A673 (cell line): ENCODE results near the gene SARS1. TPM values are rescaled to one million over a fixed set of nuclear protein-coding genes. Genes with fewer than 3 reads are reported as not detected.

Experiments
- BruUV-seq: library from RNA; stranded (reverse); fragments of 400-500 nt; replicated peaks from 2 replicates; lab custom pipeline; 2021; lab: Mats Ljungman, UMichigan
- CTCF ChIA-PET: fragments of 300-600 bp; sonication (Branson Sonifier 250); formaldehyde crosslinking; loops from one replicate; lab custom pipeline; 2022; ENCODE audit warnings: antibody characterized with exemption; lab: Charles Lee
- POLR2A ChIA-PET: fragments of 300-600 bp; sonication (Branson Sonifier 250); formaldehyde crosslinking; loops from one replicate; lab custom pipeline; 2022; ENCODE audit warnings: antibody characterized with exemption; ENCODE audit not compliant: low non-redundant PET; lab: Charles Lee
- DNase-seq: peaks from one replicate; pipeline ENCODE4 v3.0.0-alpha.2; 2015; ENCODE audit warnings: low spot score
- H3K27ac ChIP-seq: fragments of 200-600 bp; sonication (generic); 2 replicates; pipeline ENCODE4 v1.5.1; 2016; ENCODE audit warnings: mixed run types, low read depth, mild to moderate bottlenecking, mixed read lengths, antibody characterized with exemption, low read length; ENCODE audit not compliant: poor library complexity, severe bottlenecking
- H3K27me3 ChIP-seq: fragments of 200-600 bp; sonication (generic); replicated peaks from 2 replicates; pipeline ENCODE4 v1.6.1; 2017; ENCODE audit warnings: mixed run types, low read depth, mild to moderate bottlenecking, mixed read lengths, antibody characterized with exemption, low read length; ENCODE audit not compliant: insufficient read depth, poor library complexity
- H3K36me3 ChIP-seq: fragments of 200-600 bp; sonication (generic); 2 replicates; pipeline ENCODE4 v1.6.1; 2016; ENCODE audit warnings: mixed run types, mild to moderate bottlenecking, mixed read lengths, antibody characterized with exemption, low read length; ENCODE audit not compliant: insufficient read depth, poor library complexity, severe bottlenecking
- H3K4me1 ChIP-seq: fragments of 200-600 bp; sonication (generic); 2 replicates; pipeline ENCODE4 v1.6.1; 2017; ENCODE audit warnings: mixed run types, mild to moderate bottlenecking, mixed read lengths, antibody characterized with exemption, low read length; ENCODE audit not compliant: insufficient read depth, poor library complexity, severe bottlenecking
- H3K4me3 ChIP-seq: fragments of 200-600 bp; sonication (generic); 2 replicates; pipeline ENCODE4 v1.5.1; 2016; ENCODE audit warnings: low read depth, mixed run types, mild to moderate bottlenecking, mixed read lengths, low read length; ENCODE audit not compliant: poor library complexity, severe bottlenecking
- H3K9me3 ChIP-seq: fragments of 200-600 bp; sonication (generic); 2 replicates; pipeline ENCODE4 v1.6.1; 2016; ENCODE audit warnings: mixed run types, low read depth, mild to moderate bottlenecking, mixed read lengths, antibody characterized with exemption, low read length; ENCODE audit not compliant: poor library complexity, severe bottlenecking
- CTCF ChIP-seq: fragments of 300-800, 200-600 bp; sonication (generic); conservative IDR thresholded peaks from 2 replicates; pipeline ENCODE4 v1.5.1; 2017; ENCODE audit warnings: low read depth, mild to moderate bottlenecking, antibody characterized with exemption, low read length, moderate library complexity, mixed read lengths
- EZH2 ChIP-seq: fragments of 200-600 bp; sonication (generic); IDR thresholded peaks from 2 replicates; pipeline ENCODE4 v1.6.1; 2017; ENCODE audit warnings: borderline replicate concordance, low read depth, mild to moderate bottlenecking, mixed read lengths, antibody characterized with exemption, low read length; ENCODE audit not compliant: poor library complexity, severe bottlenecking
- intact Hi-C: fragments of 100-400 bp; cut with micrococcal nuclease; formaldehyde crosslinking; loops from one replicate; pipeline ENCODE4 v1.10.0; 2022; ENCODE audit not compliant: unreplicated experiment
- total RNA-seq: library from RNA; stranded (reverse); gene quantifications from 2 replicates; pipeline ENCODE4 v1.2.3, GENCODE V29; 2021

Gene SARS1
- total RNA-seq, 1 experiment from 2014 or later, result 259 TPM

DNA sequence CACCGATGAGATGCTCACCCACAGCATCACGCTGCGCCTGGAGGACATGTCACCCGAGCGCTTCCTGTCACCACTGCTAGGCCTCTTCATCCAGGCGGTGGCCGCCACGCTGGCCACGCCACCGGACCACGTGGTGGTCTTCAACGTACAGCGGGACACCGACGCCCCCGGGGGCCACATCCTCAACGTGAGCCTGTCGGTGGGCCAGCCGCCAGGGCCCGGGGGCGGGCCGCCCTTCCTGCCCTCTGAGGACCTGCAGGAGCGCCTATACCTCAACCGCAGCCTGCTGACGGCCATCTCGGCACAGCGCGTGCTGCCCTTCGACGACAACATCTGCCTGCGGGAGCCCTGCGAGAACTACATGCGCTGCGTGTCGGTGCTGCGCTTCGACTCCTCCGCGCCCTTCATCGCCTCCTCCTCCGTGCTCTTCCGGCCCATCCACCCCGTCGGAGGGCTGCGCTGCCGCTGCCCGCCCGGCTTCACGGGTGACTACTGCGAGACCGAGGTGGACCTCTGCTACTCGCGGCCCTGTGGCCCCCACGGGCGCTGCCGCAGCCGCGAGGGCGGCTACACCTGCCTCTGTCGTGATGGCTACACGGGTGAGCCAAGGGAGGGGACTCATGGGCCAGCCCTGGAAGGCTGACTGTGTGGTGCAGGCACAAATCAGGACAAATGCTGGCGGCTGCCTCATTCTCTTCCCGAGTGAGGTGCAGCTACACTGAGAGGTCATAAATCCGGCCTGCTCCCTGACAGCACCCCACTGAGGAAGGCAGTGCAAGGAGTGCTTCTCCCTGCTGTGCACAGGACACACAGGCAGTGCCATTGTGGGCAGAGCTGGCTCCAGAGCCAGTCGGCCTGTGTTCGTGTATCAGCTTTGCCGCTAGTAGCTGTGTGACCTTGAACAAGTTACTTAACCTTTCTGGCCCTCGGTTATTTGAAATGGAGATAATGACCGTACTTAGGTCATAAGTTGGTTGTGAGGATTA is 45.1 kb downstream of the SARS1 start:
- intact Hi-C loops, result no loop called here
- DNase-seq, result no peak
- Histone ChIP-seq H3K27me3 (no peaks in the 10 kb centered on the region), H3K4me3 (no peak overlapping the region), H3K4me1 (peaks cover 11% of the 10 kb centered on the region), H3K36me3 (peaks cover 11% of the 10 kb centered on the region), H3K27ac (no peak overlapping the region), H3K9me3 (no peaks in the 10 kb centered on the region)
- TF ChIP-seq EZH2 (no peak), CTCF (no peak)
- CTCF ChIA-PET, result no interaction called here
- POLR2A ChIA-PET, result no interaction called here
- BruUV-seq, result no TSS peak

GRCh38 chr1:109259674-109260557 is 46.2 kb downstream of the SARS1 start:
- Histone ChIP-seq H3K27me3 (no peaks in the 10 kb centered on the region), H3K9me3 (no peaks in the 10 kb centered on the region), H3K36me3 (peaks cover 17% of the 10 kb centered on the region), H3K27ac (no peak overlapping the region), H3K4me1 (no peaks in the 10 kb centered on the region), H3K4me3 (no peak overlapping the region)
- no peak for TF ChIP-seq EZH2
- no peak for TF ChIP-seq CTCF
- POLR2A ChIA-PET, result no interaction called here
- intact Hi-C loops, result loop anchor here (5.0 kb wide), 2 partner anchors 58 to 272 kb away; no protein-coding TSS in a partner anchor
- CTCF ChIA-PET, result no interaction called here
- no TSS peak for BruUV-seq
- no peak for DNase-seq

GRCh38 chr1:109261006-109261405 is 47.3 kb downstream of the SARS1 start:
- ChIA-PET POLR2A (no interaction called here), CTCF (no interaction called here)
- H3K9me3 ChIP-seq, result no peaks in the 10 kb centered on the region
- no TSS peak for BruUV-seq
- no peak overlapping the region for H3K4me3 ChIP-seq
- intact Hi-C loops, result loop anchor here (5.0 kb wide), 2 partner anchors 59 to 271 kb away; no protein-coding TSS in a partner anchor
- TF ChIP-seq CTCF, result no peak
- TF ChIP-seq EZH2, result no peak
- no peak for DNase-seq
- no peak overlapping the region for H3K27ac ChIP-seq
- H3K4me1 ChIP-seq, result no peaks in the 10 kb centered on the region
- H3K36me3 ChIP-seq, result peaks cover 17% of the 10 kb centered on the region
- no peaks in the 10 kb centered on the region for H3K27me3 ChIP-seq
